HG03378 (cell line): ENCODE data around the gene DDX17.

Experiments used
- ATAC-seq: cut with Tn5 transposase; IDR thresholded peaks from one replicate; pipeline ENCODE4 v1.9.1; 2021; ENCODE audit warnings: mild to moderate bottlenecking, moderate library complexity; ENCODE audit not compliant: unreplicated experiment

DDX17 gene

GRCh38 chr22:38467904-38468442 is 38.1 kb downstream of the DDX17 start, which contains the start of gene KDELR3:
KDELR3 (plus strand) TSS chr22:38468096; CDS start chr22:38468234, 138 bp downstream.
- no peak for ATAC-seq

- no peak for ATAC-seq
Observed at GRCh38 chr22:38467438-38467903, 38.6 kb downstream of the DDX17 start.

- no peak for ATAC-seq
Observed at GRCh38 chr22:38465673-38466490, 40.2 kb downstream of the DDX17 start.

- ATAC-seq = no peak
Observed at GRCh38 chr22:38464992-38465672, 41.0 kb downstream of the DDX17 start.

- ATAC-seq = no peak
Observed at GRCh38 chr22:38462960-38463784, 42.9 kb downstream of the DDX17 start.

GRCh38 chr22:38461414-38462081 is 44.6 kb downstream of the DDX17 start:
- ATAC-seq = no peak

GRCh38 chr22:38461057-38461413 is 45.1 kb downstream of the DDX17 start:
- no peak for ATAC-seq

GRCh38 chr22:38460426-38460840 is 45.7 kb downstream of the DDX17 start:
- no peak for ATAC-seq

- ATAC-seq = no peak
Observed at GRCh38 chr22:38456841-38457699, 49.0 kb downstream of the DDX17 start.

- ATAC-seq = no peak
Observed at GRCh38 chr22:38456272-38456835, 49.8 kb downstream of the DDX17 start.

- ATAC-seq = no peak
Observed at GRCh38 chr22:38455530-38456271, 50.4 kb downstream of the DDX17 start.

- no peak for ATAC-seq
Observed at GRCh38 chr22:38455076-38455529, 51.0 kb downstream of the DDX17 start, which contains the start of gene KCNJ4. KCNJ4 (minus strand) TSS chr22:38455199; CDS start chr22:38428132, 27,067 bp downstream.

- no peak for ATAC-seq
Observed at GRCh38 chr22:38454353-38455075, 51.6 kb downstream of the DDX17 start.

GRCh38 chr22:38453996-38454352 is 52.1 kb downstream of the DDX17 start:
- no peak for ATAC-seq

- ATAC-seq = no peak
Observed at GRCh38 chr22:38453066-38453672, 52.9 kb downstream of the DDX17 start.

GRCh38 chr22:38452373-38453065 is 53.6 kb downstream of the DDX17 start:
- no peak for ATAC-seq

- ATAC-seq = no peak
Observed at GRCh38 chr22:38451864-38452263, 54.2 kb downstream of the DDX17 start.
